Measurements from ENCODE around the gene ERV3-1.
"Not testable (repeated sequence)": the region's sequence is repeated elsewhere in the genome, so short reads cannot be mapped to it uniquely, and the experiment has no call there.

ERV3-1 gene

DNA sequence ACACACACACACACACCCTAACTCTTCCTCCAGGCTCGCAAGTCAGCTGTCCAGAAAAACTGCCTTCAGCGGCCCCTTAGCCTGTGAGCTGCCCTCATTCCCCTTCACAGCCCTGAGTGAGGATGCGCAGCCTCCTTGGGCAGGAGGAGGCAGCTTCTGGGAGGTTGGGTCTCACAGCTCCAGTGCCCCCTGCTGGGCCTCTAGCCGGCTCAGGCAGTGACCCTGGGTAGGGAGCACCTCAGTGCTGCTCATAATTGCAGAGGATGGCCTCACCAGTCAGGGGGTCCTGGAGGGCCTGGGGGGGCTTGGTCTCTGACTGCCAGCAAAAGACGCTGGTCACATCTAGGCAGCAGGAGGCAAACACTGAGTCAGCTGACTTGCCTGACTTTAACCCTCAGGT is 59.7 kb downstream of the ERV3-1 start:
- H3K36me3 ChIP-seq (ENCODE audit: insufficient read depth, low read length) = no peaks in the 10 kb centered on the region
- no peak overlapping the region for H3K27ac ChIP-seq
- no peak overlapping the region for H3K4me3 ChIP-seq
- H3K9ac ChIP-seq (ENCODE audit: insufficient read length) = no peak overlapping the region
- H3K9me3 ChIP-seq (ENCODE audit: low read depth, low read length) = no peaks in the 10 kb centered on the region
- DNase-seq (ENCODE audit: low read depth, low spot score) = no peak
- TF ChIP-seq EZH2 (IDR thresholded peaks at IDR 0.05) (no peak), POLR2AphosphoS5 (IDR thresholded peaks at IDR 0.05; ENCODE audit: borderline replicate concordance, low read depth, low read length) (no peak), FOXP2 (optimal IDR thresholded peaks at IDR 0.05; ENCODE audit: control extremely low read depth, extremely low read length, insufficient read depth) (no peak)

DNA sequence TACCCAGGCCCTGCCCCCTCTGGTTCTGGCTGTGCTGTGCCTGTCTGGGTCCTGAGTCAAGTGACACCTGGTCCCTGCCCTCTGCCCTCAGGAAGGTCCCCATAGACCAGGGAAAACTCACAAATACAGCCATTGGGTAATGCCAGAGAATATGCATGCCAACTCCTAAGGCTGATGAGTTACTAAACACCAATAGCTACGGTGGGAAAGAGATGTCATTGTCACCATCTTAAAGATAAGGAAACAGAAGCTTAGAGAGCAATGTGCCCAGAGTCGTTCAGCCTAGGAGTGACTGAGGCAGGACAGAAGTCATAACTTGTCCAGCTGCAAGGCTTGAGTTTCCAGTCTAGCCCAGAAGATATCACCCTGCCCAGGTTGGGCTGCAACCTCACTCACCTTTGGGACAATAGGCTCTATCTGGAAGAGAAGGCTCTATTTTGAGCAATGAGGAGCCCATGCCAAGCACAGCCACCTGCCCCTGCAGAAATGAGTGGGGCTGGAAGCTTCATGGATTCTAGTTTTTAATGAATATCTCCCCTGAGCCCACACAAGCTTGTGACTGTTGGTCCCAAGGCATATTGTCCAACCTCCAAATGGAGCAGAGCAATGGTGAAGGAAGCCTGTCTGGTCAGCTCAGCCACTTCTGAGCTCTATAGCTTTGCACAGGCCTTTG is 60.8 kb downstream of the ERV3-1 start:
- H3K27ac ChIP-seq = no peak overlapping the region
- no peak overlapping the region for H3K9ac ChIP-seq (ENCODE audit: insufficient read length)
- H3K36me3 ChIP-seq (ENCODE audit: insufficient read depth, low read length) = no peaks in the 10 kb centered on the region
- DNase-seq (ENCODE audit: low read depth, low spot score) = no peak
- no peak for TF ChIP-seq EZH2 (IDR thresholded peaks at IDR 0.05)
- no peak for TF ChIP-seq FOXP2 (optimal IDR thresholded peaks at IDR 0.05; ENCODE audit: control extremely low read depth, extremely low read length, insufficient read depth)
- no peak for TF ChIP-seq POLR2AphosphoS5 (IDR thresholded peaks at IDR 0.05; ENCODE audit: borderline replicate concordance, low read depth, low read length)
- no peaks in the 10 kb centered on the region for H3K9me3 ChIP-seq (ENCODE audit: low read depth, low read length)
- no peak overlapping the region for H3K4me3 ChIP-seq

DNA sequence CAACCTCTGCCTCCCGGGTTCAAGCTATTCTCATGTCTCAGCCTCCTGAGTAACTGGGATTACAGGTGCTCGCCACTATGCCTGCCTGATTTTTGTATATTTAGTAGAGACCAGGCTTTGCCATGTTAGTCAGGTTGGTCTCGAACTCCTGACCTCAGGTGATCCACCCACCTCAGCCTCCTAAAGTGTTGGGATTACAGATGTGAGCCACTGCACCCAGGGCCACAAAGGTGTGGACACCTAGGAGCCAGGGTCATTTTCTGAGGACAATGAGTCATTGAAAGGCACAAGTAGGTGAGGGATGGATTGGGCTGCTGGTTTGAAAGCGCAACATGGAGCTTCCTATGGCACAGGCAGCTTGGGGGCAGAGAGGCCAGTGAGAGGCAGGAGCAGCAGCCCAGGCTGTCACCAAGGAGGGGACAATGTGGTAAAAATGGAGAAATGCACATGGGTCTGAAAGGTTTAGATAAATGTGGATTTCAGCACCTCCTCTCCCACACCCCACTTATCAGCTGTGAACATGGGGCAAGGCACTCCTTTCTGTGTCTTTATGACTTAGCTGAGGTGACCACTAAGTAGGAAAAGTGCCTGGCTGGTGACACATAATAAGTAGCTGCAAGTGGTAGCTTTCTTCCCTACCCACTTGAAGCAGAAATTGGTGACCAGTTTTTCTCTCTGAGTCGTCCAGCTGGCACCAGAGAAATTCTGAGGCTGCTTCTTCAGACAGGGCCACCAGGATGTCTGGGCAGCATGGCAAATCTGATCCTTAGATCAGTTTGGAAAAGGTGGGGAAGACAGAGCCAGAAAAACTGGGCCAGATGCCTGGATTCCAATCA is 61.6 kb downstream of the ERV3-1 start:
- H3K36me3 ChIP-seq (ENCODE audit: insufficient read depth, low read length); DNase-seq (ENCODE audit: low read depth, low spot score); H3K4me3 ChIP-seq; H3K27ac ChIP-seq; H3K9ac ChIP-seq (ENCODE audit: insufficient read length); H3K9me3 ChIP-seq (ENCODE audit: low read depth, low read length): not testable (repeated sequence)
